Measurements from ENCODE around the gene HSD3B2. TPM values are rescaled to one million over a fixed set of nuclear protein-coding genes. Genes with fewer than 3 reads are reported as not detected.

HSD3B2 gene
- total RNA-seq, 1 experiment from 2014 or later = not detected

- no peak for DNase-seq (ENCODE audit: low spot score)
- Histone ChIP-seq H3K36me3 (ENCODE audit: insufficient read depth, low read length, poor library complexity, severe bottlenecking) (no peaks in the 10 kb centered on the region), H3K4me3 (ENCODE audit: low read depth, low read length, poor library complexity, severe bottlenecking) (no peak overlapping the region), H3K9me3 (ENCODE audit: low read depth, low read length, poor library complexity, severe bottlenecking) (no peaks in the 10 kb centered on the region), H3K27ac (ENCODE audit: low read depth, low read length, poor library complexity, severe bottlenecking) (no peak overlapping the region), H3K4me1 (ENCODE audit: insufficient read depth, low read length, poor library complexity, severe bottlenecking) (no peaks in the 10 kb centered on the region), H3K27me3 (replicated peaks; ENCODE audit: insufficient read depth, low read depth, low read length, poor library complexity) (peaks cover 5% of the 10 kb centered on the region)
- TF ChIP-seq EZH2 (IDR thresholded peaks at IDR 0.05; ENCODE audit: borderline replicate concordance, low read depth, low read length, poor library complexity, severe bottlenecking) (no peak), CTCF (conservative IDR thresholded peaks at IDR 0.05; ENCODE audit: low read depth, low read length) (no peak)
- ChIA-PET POLR2A (ENCODE audit: low non-redundant PET) (no interaction called here), CTCF (no interaction called here)
- intact Hi-C loops (cut with micrococcal nuclease; ENCODE audit: unreplicated experiment) = no loop called here
- no TSS peak for BruUV-seq (replicated peaks)
These were observed 57.3 kb downstream of the HSD3B2 start for GRCh38 chr1:119472080-119472818.

Other genes with a start within 250 kb of the HSD3B2 start
- not detected in 2 replicates for gene HAO2, start 46.4 kb upstream of the HSD3B2 start, total RNA-seq (2021)
- not detected in 2 replicates for gene HSD3B1, start 92.1 kb downstream of the HSD3B2 start, total RNA-seq (2021)
- 4.8 and 4.9 TPM in 2 replicates for gene ZNF697, start 233.1 kb downstream of the HSD3B2 start, total RNA-seq (2021)